SK-N-SH treated with all-trans-retinoic acid at 6 μM for 48 hours (cell line): Measurements from ENCODE around the gene OR4F6.

Experiments
- ARNTL ChIP-seq: fragments of 450-650 bp; formaldehyde crosslinking; IDR thresholded peaks from 2 replicates; pipeline ENCODE4 v1.5.0; 2020; ENCODE audit warnings: low read depth, mild to moderate bottlenecking, moderate library complexity, borderline replicate concordance
- CSRNP3 ChIP-seq: fragments of 250-450 bp; sonication (Bioruptor Pico); IDR thresholded peaks from 2 replicates; pipeline ENCODE4 v1.5.1; 2021; ENCODE audit warnings: mild to moderate bottlenecking, moderate library complexity
- GLIS3 ChIP-seq: fragments of 250-450 bp; sonication (Bioruptor Pico); IDR thresholded peaks from 2 replicates; pipeline ENCODE4 v1.5.0; 2020; ENCODE audit warnings: mild to moderate bottlenecking, moderate library complexity
- ISL1 ChIP-seq: fragments of 250-450 bp; sonication (Bioruptor Pico); IDR thresholded peaks from 2 replicates; pipeline ENCODE4 v2.1.2; 2022; ENCODE audit warnings: mild to moderate bottlenecking, moderate library complexity
- PATZ1 ChIP-seq: fragments of 250-450 bp; sonication (Bioruptor Pico); IDR thresholded peaks from 2 replicates; pipeline ENCODE4 v1.8.0; 2020; ENCODE audit warnings: mild to moderate bottlenecking, moderate library complexity, borderline replicate concordance
- SNAI2 ChIP-seq: fragments of 250-450 bp; sonication (Bioruptor Pico); IDR thresholded peaks from 2 replicates; pipeline ENCODE4 v1.5.0; 2020; ENCODE audit warnings: mild to moderate bottlenecking, moderate library complexity
- TOX ChIP-seq: fragments of 250-450 bp; sonication (Bioruptor Pico); IDR thresholded peaks from 2 replicates; pipeline ENCODE4 v1.8.0; 2021; ENCODE audit warnings: mild to moderate bottlenecking, moderate library complexity, borderline replicate concordance
- ZFP3 ChIP-seq: fragments of 250-450 bp; sonication (Bioruptor Pico); IDR thresholded peaks from 2 replicates; pipeline ENCODE4 v1.5.0; 2020; ENCODE audit warnings: mild to moderate bottlenecking, moderate library complexity
- ZFP30 ChIP-seq: fragments of 450-650 bp; formaldehyde crosslinking; IDR thresholded peaks from 2 replicates; pipeline ENCODE4 v1.5.0; 2022; ENCODE audit warnings: mild to moderate bottlenecking, moderate library complexity
- ZNF8 ChIP-seq: fragments of 450-650 bp; formaldehyde crosslinking; IDR thresholded peaks from 2 replicates; pipeline ENCODE4 v1.5.0; 2020; ENCODE audit warnings: mild to moderate bottlenecking, moderate library complexity

GRCh38 chr15:101807345-101807945, 4.1 kb downstream of the OR4F6 start:
- TF ChIP-seq TOX (CRISPR knock-in tag): no peak
- TF ChIP-seq ZFP30 (CRISPR knock-in tag): no peak
- no peak for TF ChIP-seq CSRNP3 (CRISPR knock-in tag)
- no peak for TF ChIP-seq ZFP3 (CRISPR knock-in tag)
- no peak for TF ChIP-seq ARNTL (CRISPR knock-in tag)
- no peak for TF ChIP-seq PATZ1 (CRISPR knock-in tag)
- no peak for TF ChIP-seq SNAI2 (CRISPR knock-in tag)
- TF ChIP-seq ZNF8 (CRISPR knock-in tag): no peak
- no peak for TF ChIP-seq ISL1 (CRISPR knock-in tag)
- no peak for TF ChIP-seq GLIS3 (CRISPR knock-in tag)
